ENCODE results near the gene FAM162A. TPM values are rescaled to one million over a fixed set of nuclear protein-coding genes. Genes with fewer than 3 reads are reported as not detected.

Gene FAM162A
- total and polyA plus RNA-seq, 9 of the 15 experiments (the other 6 are each of a cell fraction or from before 2014, with no cell fraction given), result 37.5 to 211 (median 101) TPM

- no peak for TF ChIP-seq ZBTB49 (CRISPR knock-in tag; IDR thresholded peaks at IDR 0.05; ENCODE audit: borderline replicate concordance)
Observed at GRCh38 chr3:122349171-122349570, 34.8 kb upstream of the FAM162A start (continued).

GRCh38 chr3:122350814-122351418 is 33.1 kb upstream of the FAM162A start:
- H3K9me1 ChIP-seq (ENCODE audit: control insufficient read depth, insufficient read depth, low read length), result no peaks in the 10 kb centered on the region
- BruUV-seq (replicated peaks), result no TSS peak
- H3K27me3 ChIP-seq (ENCODE audit: control insufficient read depth in 2 of 2, insufficient read depth in 2 of 2, low read length in 2 of 2), result no peaks in the 10 kb centered on the region
- intact Hi-C loops (cut with micrococcal nuclease) (no loop called here), in situ Hi-C loops (cut with MboI) (no loop called here)
- no peak overlapping the region for H2AFZ ChIP-seq (ENCODE audit: low read depth, low read length)
- H3K4me1 ChIP-seq (replicated peaks in 1 of 2; ENCODE audit: control insufficient read depth in 2 of 2, insufficient read depth in 2 of 2, low read length in 2 of 2), result peaks cover 0 to 8% of the 10 kb centered on the region in 2 experiments; a peak in 3 of 5 replicates
- H4K20me1 ChIP-seq (replicated peaks; ENCODE audit: control insufficient read depth, insufficient read depth, low read length), result no peaks in the 10 kb centered on the region
- ChIA-PET CTCF (ENCODE audit: low intra/inter-chr PET ratio) (no interaction called here), POLR2A (no interaction called here)
- no peak overlapping the region for H3K4me3 ChIP-seq
- WGBS (ENCODE audit: insufficient coverage, low coverage, missing lambda C conversion rate), result 80% methylated on average over 2 of the region's 5 CpGs
- H3K4me2 ChIP-seq (ENCODE audit: insufficient read depth, low read length), result no peak overlapping the region
- H3K9ac ChIP-seq (ENCODE audit: insufficient read depth in 1 of 2, low read depth in 2 of 2, low read length in 2 of 2), result no peak overlapping the region
- no peaks in the 10 kb centered on the region for H3K36me3 ChIP-seq (ENCODE audit: control insufficient read depth, insufficient read depth, low read length)
- H3K27ac ChIP-seq (ENCODE audit: extremely low read depth, low read depth, low read length), result no peak overlapping the region
- FAIRE-seq (no peak), ATAC-seq (no peak), DNase-seq (ENCODE audit: extremely low read depth in 1 of 4, low spot score in 3 of 4) (no peak)
- H3K9me3 ChIP-seq (replicated peaks; ENCODE audit: control insufficient read depth, insufficient read depth, low read depth, low read length), result no peaks in the 10 kb centered on the region
- no peaks in the 10 kb centered on the region for H3K79me2 ChIP-seq (ENCODE audit: control insufficient read depth, insufficient read depth, low read length)
- TF ChIP-seq EGR1 (conservative IDR thresholded peaks at IDR 0.05), result 0 out of 2 replicates have a peak, but pooled peaks have one; percentile 32
- TF ChIP-seq FOSL1 (tag; conservative IDR thresholded peaks at IDR 0.05), result no peak

All from K562 (cell line).